Neural cell (in vitro differentiated cells): ENCODE data around the gene UGT1A6. TPM values are rescaled to one million over a fixed set of nuclear protein-coding genes. Genes with fewer than 3 reads are reported as not detected.

ENCODE experiments used
- H2AFZ ChIP-seq: fragments of 200-600, 300-800 bp; sonication (generic), shearing (Covaris generic); 2 replicates; pipeline ENCODE4 v1.6.0; 2014; ENCODE audit warnings: low read depth, mild to moderate bottlenecking, antibody characterized with exemption, low read length, moderate library complexity
- H3F3A ChIP-seq: fragments of 200-600 bp; shearing (Covaris generic); 2 replicates; pipeline ENCODE4 v1.6.1; 2016; ENCODE audit warnings: mild to moderate bottlenecking, moderate library complexity, mixed read lengths, antibody characterized with exemption, low read length; ENCODE audit not compliant: insufficient read depth, poor library complexity, severe bottlenecking
- H3K27ac ChIP-seq: fragments of 200-600, 300-800 bp; sonication (generic), shearing (Covaris generic); 2 replicates; pipeline ENCODE4 v1.5.1; 2014; ENCODE audit warnings: mild to moderate bottlenecking, low read length, moderate library complexity
- H3K27me3 ChIP-seq: fragments of 300-800, 200-600 bp; sonication (generic), shearing (Covaris generic); 2 replicates; pipeline ENCODE4 v1.6.0; 2014; ENCODE audit warnings: mild to moderate bottlenecking, low read depth, low read length, moderate library complexity; ENCODE audit not compliant: insufficient read depth
- H3K36me3 ChIP-seq: fragments of 300-800, 200-600 bp; sonication (generic), shearing (Covaris generic); 2 replicates; pipeline ENCODE4 v1.5.1; 2014; ENCODE audit warnings: mild to moderate bottlenecking, antibody characterized with exemption, low read length, moderate library complexity; ENCODE audit not compliant: insufficient read depth
- H3K4me2 ChIP-seq: fragments of 300-800, 200-600 bp; sonication (generic), shearing (Covaris generic); 2 replicates; pipeline ENCODE4 v1.6.0; 2014; ENCODE audit warnings: mild to moderate bottlenecking, low read length
- H3K4me3 ChIP-seq: fragments of 300-800, 200-600 bp; sonication (generic), shearing (Covaris generic); 2 replicates; pipeline ENCODE4 v1.5.1; 2014; ENCODE audit warnings: mild to moderate bottlenecking, low read length, moderate library complexity
- H3K79me2 ChIP-seq: fragments of 200-600 bp; shearing (Covaris generic); replicated peaks from 2 replicates; pipeline ENCODE4 v1.6.0; 2014; ENCODE audit warnings: mild to moderate bottlenecking, low read length, moderate library complexity; ENCODE audit not compliant: insufficient read depth
- H3K9ac ChIP-seq: fragments of 300-800, 200-600 bp; sonication (generic), shearing (Covaris generic); 2 replicates; pipeline ENCODE4 v1.6.1; 2016; ENCODE audit warnings: mild to moderate bottlenecking, low read length, mixed read lengths
- H3K9me2 ChIP-seq: fragments of 200-600 bp; shearing (Covaris generic); 2 replicates; pipeline ENCODE4 v1.6.1; 2016; ENCODE audit warnings: mild to moderate bottlenecking, low read length, mixed read lengths; ENCODE audit not compliant: insufficient read depth
- H3K9me3 ChIP-seq: fragments of 200-600, 300-800 bp; sonication (generic), shearing (Covaris generic); 2 replicates; pipeline ENCODE4 v1.6.1; 2016; ENCODE audit warnings: mild to moderate bottlenecking, mixed run types, low read length, moderate library complexity, mixed read lengths
- H4K20me1 ChIP-seq: fragments of 200-600 bp; shearing (Covaris generic); 2 replicates; pipeline ENCODE4 v1.6.1; 2016; ENCODE audit warnings: mild to moderate bottlenecking, mixed run types; ENCODE audit not compliant: insufficient read depth
- CTCF ChIP-seq: fragments of 450-650 bp; IDR thresholded peaks from 2 replicates; pipeline ENCODE4 v1.5.1; 2014; ENCODE audit warnings: antibody characterized with exemption, mild to moderate bottlenecking, moderate library complexity; ENCODE audit not compliant: poor library complexity, severe bottlenecking
- EP300 ChIP-seq: fragments of 450-650 bp; conservative IDR thresholded peaks from 2 replicates; pipeline ENCODE4 v1.6.1; 2014; ENCODE audit warnings: antibody characterized with exemption, mild to moderate bottlenecking, moderate library complexity; ENCODE audit not compliant: poor library complexity, severe bottlenecking
- EZH2 ChIP-seq: fragments of 200-600, 300-800 bp; shearing (Covaris generic), sonication (generic); IDR thresholded peaks from 2 replicates; pipeline ENCODE4 v1.6.1; 2014; ENCODE audit warnings: antibody characterized with exemption, low read length, borderline replicate concordance, mild to moderate bottlenecking; ENCODE audit not compliant: insufficient read depth, poor library complexity, severe bottlenecking
- MXI1 ChIP-seq: fragments of 450-650 bp; conservative IDR thresholded peaks from 2 replicates; pipeline ENCODE4 v1.6.1; 2014; ENCODE audit warnings: antibody characterized with exemption, mild to moderate bottlenecking; ENCODE audit not compliant: poor library complexity, severe bottlenecking
- POLR2AphosphoS5 ChIP-seq: IDR thresholded peaks from 2 replicates; pipeline ENCODE4 v1.6.1; 2012
- RAD21 ChIP-seq: fragments of 450-650 bp; conservative IDR thresholded peaks from 2 replicates; pipeline ENCODE4 v1.6.1; 2014; ENCODE audit warnings: antibody characterized with exemption, mild to moderate bottlenecking, moderate library complexity
- REST ChIP-seq: IDR thresholded peaks from 2 replicates; pipeline ENCODE4 v1.6.1; 2012; ENCODE audit warnings: borderline replicate concordance
- SMC3 ChIP-seq: fragments of 450-650 bp; conservative IDR thresholded peaks from 2 replicates; pipeline ENCODE4 v1.6.1; 2014; ENCODE audit warnings: antibody characterized with exemption, mild to moderate bottlenecking, moderate library complexity; ENCODE audit not compliant: poor library complexity
- TAF1 ChIP-seq: IDR thresholded peaks from 2 replicates; pipeline ENCODE4 v1.6.1; 2012; ENCODE audit warnings: low read depth
- polyA plus RNA-seq: library from polyadenylated mRNA; depleted of rRNA; stranded (reverse); fragments of >200 nt; gene quantifications from 2 replicates; pipeline ENCODE4 v1.2.3, GENCODE V29; 2014

UGT1A6 gene
- polyA plus RNA-seq, 1 donor from 2014 or later = not detected

GRCh38 chr2:233807215-233807865 lies 114.7 kb downstream of the UGT1A6 start:
- Histone ChIP-seq H3K27ac (no peak overlapping the region), H3K79me2 (no peaks in the 10 kb centered on the region), H3K4me2 (no peak overlapping the region), H3K9me3 (no peaks in the 10 kb centered on the region), H3F3A (no peaks in the 10 kb centered on the region), H4K20me1 (no peaks in the 10 kb centered on the region), H3K9ac (no peak overlapping the region), H3K4me3 (no peak overlapping the region), H3K36me3 (no peaks in the 10 kb centered on the region), H3K9me2 (no peaks in the 10 kb centered on the region), H2AFZ (no peak overlapping the region), H3K27me3 (no peaks in the 10 kb centered on the region)
- TF ChIP-seq EP300 (no peak), EZH2 (no peak), MXI1 (no peak), REST (no peak), TAF1 (no peak), RAD21 (no peak), POLR2AphosphoS5 (no peak), CTCF (no peak), SMC3 (no peak)

- H2AFZ ChIP-seq = no peak overlapping the region
- H3K27ac ChIP-seq = no peak overlapping the region
- H3K4me3 ChIP-seq = no peak overlapping the region
- H3K79me2 ChIP-seq = no peaks in the 10 kb centered on the region
- no peaks in the 10 kb centered on the region for H3K9me2 ChIP-seq
- no peaks in the 10 kb centered on the region for H3K36me3 ChIP-seq
- H3K27me3 ChIP-seq = no peaks in the 10 kb centered on the region
- TF ChIP-seq RAD21 (no peak), EZH2 (no peak), EP300 (no peak), POLR2AphosphoS5 (no peak), SMC3 (no peak), MXI1 (no peak), TAF1 (no peak)
- no peaks in the 10 kb centered on the region for H3F3A ChIP-seq
- no peaks in the 10 kb centered on the region for H3K9me3 ChIP-seq
- H3K9ac ChIP-seq = no peak overlapping the region
- no peak overlapping the region for H3K4me2 ChIP-seq
- no peaks in the 10 kb centered on the region for H4K20me1 ChIP-seq
These were observed 115.6 kb downstream of the UGT1A6 start for GRCh38 chr2:233807966-233808935.
